ENCODE data around the gene LRRC2.

- TF ChIP-seq POLR2AphosphoS5 (IDR thresholded peaks at IDR 0.05): no peak
- TF ChIP-seq CTCF (IDR thresholded peaks at IDR 0.05): no peak
- no peak for TF ChIP-seq POLR2A (IDR thresholded peaks at IDR 0.05; ENCODE audit: low read depth)
Observed at GRCh38 chr3:46614431-46614830, 48.3 kb upstream of the LRRC2 start.

Data from esophagus muscularis mucosa (tissue), 3 donors.